Liver (tissue), 9 donors: ENCODE results near the gene CD82. TPM values are rescaled to one million over a fixed set of nuclear protein-coding genes. Genes with fewer than 3 reads are reported as not detected.

Experiments
- DNase-seq: peaks from one replicate; pipeline ENCODE4 v3.0.0-alpha.2; 2017; ENCODE audit warnings: low spot score
- H3K27ac ChIP-seq, 2 donors: one replicate each; pipeline ENCODE4 v1.7.0; 2013; ENCODE audit warnings: inconsistent platforms in 2 of 2, low read length in 2 of 2, control low read depth in 1 of 2, low read depth in 1 of 2, mild to moderate bottlenecking in 1 of 2
- H3K27me3 ChIP-seq, 4 donors: one replicate each; pipeline versions ENCODE4 v1.6.1 to v1.7.0; 2013; ENCODE audit warnings: low read length in 3 of 4, inconsistent platforms in 1 of 4, mild to moderate bottlenecking in 1 of 4, moderate library complexity in 1 of 4; ENCODE audit not compliant: control insufficient read depth in 4 of 4, insufficient read depth in 4 of 4
- H3K36me3 ChIP-seq, 4 donors: one replicate each; pipeline versions ENCODE4 v1.6.1 to v1.7.0; 2013; ENCODE audit warnings: low read length in 3 of 4, mild to moderate bottlenecking in 3 of 4, low read depth in 1 of 4, moderate library complexity in 1 of 4; ENCODE audit not compliant: control insufficient read depth in 4 of 4, insufficient read depth in 3 of 4
- H3K4me1 ChIP-seq, 4 donors: one replicate each; pipeline versions ENCODE4 v1.6.1 to v1.7.0; 2013; ENCODE audit warnings: low read length in 3 of 4, mild to moderate bottlenecking in 3 of 4, moderate library complexity in 1 of 4; ENCODE audit not compliant: control insufficient read depth in 4 of 4, insufficient read depth in 4 of 4
- H3K4me3 ChIP-seq, 3 donors: one replicate each; pipeline versions ENCODE4 v1.6.1 to v1.7.0; 2013; ENCODE audit warnings: low read length in 3 of 3, control low read depth in 1 of 3, low read depth in 1 of 3, mild to moderate bottlenecking in 1 of 3
- H3K9ac ChIP-seq, 2 donors: one replicate each; pipeline ENCODE4 v1.7.0; 2013; ENCODE audit warnings: low read length in 2 of 2, mild to moderate bottlenecking in 2 of 2, moderate library complexity in 2 of 2, control low read depth in 1 of 2, low read depth in 1 of 2
- H3K9me3 ChIP-seq, 4 donors: one replicate each; pipeline versions ENCODE4 v1.6.1 to v1.7.0; 2013; ENCODE audit warnings: low read length in 3 of 4; ENCODE audit not compliant: control insufficient read depth in 4 of 4
- ATF3 ChIP-seq: IDR thresholded peaks from 2 replicates; pipeline ENCODE4 v1.6.1; 2016; ENCODE audit warnings: antibody characterized with exemption
- CTCF ChIP-seq: fragments of 150-350 bp; IDR thresholded peaks from 2 replicates; pipeline ENCODE4 v1.5.1; 2017; ENCODE audit warnings: improper control_type of control experiment, low read depth, low read length; ENCODE audit not compliant: missing input control
- EGR1 ChIP-seq, 2 donors: IDR thresholded peaks; 2 replicates each; pipeline ENCODE4 v1.6.1; 2016 to 2018; ENCODE audit warnings: antibody characterized with exemption in 2 of 2, low read depth in 2 of 2
- FOXA1 ChIP-seq: IDR thresholded peaks from 2 replicates; pipeline ENCODE4 v1.6.1; 2016; ENCODE audit warnings: antibody characterized with exemption
- FOXA2 ChIP-seq: IDR thresholded peaks from 2 replicates; pipeline ENCODE4 v1.6.1; 2016; ENCODE audit warnings: antibody characterized with exemption
- GABPA ChIP-seq, 2 donors: IDR thresholded peaks in 1 of 2; conservative IDR thresholded peaks in 1 of 2; 2 replicates each; pipeline ENCODE4 v1.6.1; 2016; ENCODE audit warnings: antibody characterized with exemption in 2 of 2, mild to moderate bottlenecking in 1 of 2, moderate library complexity in 1 of 2
- HNF4A ChIP-seq, 2 donors: conservative IDR thresholded peaks; 2 replicates each; pipeline ENCODE4 v1.6.1; 2016; ENCODE audit warnings: antibody characterized with exemption in 2 of 2, mild to moderate bottlenecking in 2 of 2
- HNF4G ChIP-seq: IDR thresholded peaks from 2 replicates; pipeline ENCODE4 v1.6.1; 2016; ENCODE audit warnings: antibody characterized with exemption
- JUND ChIP-seq, 2 donors: IDR thresholded peaks; 2 replicates each; pipeline ENCODE4 v1.6.1; 2016; ENCODE audit warnings: antibody characterized with exemption in 2 of 2
- MAX ChIP-seq: IDR thresholded peaks from 2 replicates; pipeline ENCODE4 v1.6.1; 2016; ENCODE audit warnings: antibody characterized with exemption
- NR2F2 ChIP-seq: IDR thresholded peaks from 2 replicates; pipeline ENCODE4 v1.6.1; 2016; ENCODE audit warnings: antibody characterized with exemption
- RAD21 ChIP-seq, 2 donors: IDR thresholded peaks; 2 replicates each; pipeline ENCODE4 v1.6.1; 2016; ENCODE audit warnings: antibody characterized with exemption in 2 of 2, mild to moderate bottlenecking in 2 of 2
- REST ChIP-seq: IDR thresholded peaks from 2 replicates; pipeline ENCODE4 v1.6.1; 2016; ENCODE audit warnings: antibody characterized with exemption, mild to moderate bottlenecking
- RXRA ChIP-seq, 2 donors: IDR thresholded peaks; 2 replicates each; pipeline ENCODE4 v1.6.1; 2017 to 2018; ENCODE audit warnings: antibody characterized with exemption in 2 of 2, mild to moderate bottlenecking in 1 of 2
- SP1 ChIP-seq: IDR thresholded peaks from 2 replicates; pipeline ENCODE4 v1.6.1; 2018; ENCODE audit warnings: antibody characterized with exemption, mild to moderate bottlenecking
- TAF1 ChIP-seq: conservative IDR thresholded peaks from 2 replicates; pipeline ENCODE4 v1.6.1; 2016; ENCODE audit warnings: antibody characterized with exemption, mild to moderate bottlenecking
- YY1 ChIP-seq: IDR thresholded peaks from 2 replicates; pipeline ENCODE4 v1.6.1; 2016; ENCODE audit warnings: antibody characterized with exemption, mild to moderate bottlenecking
- ZBTB33 ChIP-seq: IDR thresholded peaks from 2 replicates; pipeline ENCODE4 v1.6.1; 2016; ENCODE audit warnings: antibody characterized with exemption
- WGBS: extraction: QIAGEN DNeasy Blood & Tissue Kit; methylation state at CpG from one replicate; pipeline ENCODE4 v1.1.7; 2013; 5-methylcytosine and 5-hydroxymethylcytosine counted together
- polyA plus RNA-seq, 2 donors: library from polyadenylated mRNA; stranded (reverse) in 1 of 2; unstranded in 1 of 2; fragments of 200-250 nt in 1 of 2; fragments of >200 nt in 1 of 2; fragmentation: Nextera tagmentation in 1 of 2; extraction: Ambion mirVana in 1 of 2; gene quantifications; one replicate each; pipeline versions ENCODE4 v1.2.1 to v1.2.3, GENCODE V29; 2013 to 2015
- total RNA-seq, 2 donors: library from RNA; depleted of rRNA; stranded (reverse); fragments of >200 nt; gene quantifications; one replicate each; pipeline ENCODE4 v1.2.3, GENCODE V29; 2014
- donor health status: healthy.
- donor health status: healthy.
- donor health status: healthy.
- donor health status: healthy.
- donor health status: healthy.

CD82 gene
- total and polyA plus RNA-seq, 4 donors = 27.4 to 82.6 (median 47.8) TPM

- 61% methylated on average over 15 of the region's 15 CpGs for WGBS
- Histone ChIP-seq H3K4me3 (no peak overlapping the region), H3K9ac (no peak overlapping the region)
Observed at GRCh38 chr11:44568658-44569473, 3.4 kb downstream of the CD82 start.

More at GRCh38 chr11:44568658-44569473, 3.4 kb downstream of the CD82 start:
- Histone ChIP-seq H3K4me1 (peaks cover 10 to 42% (median 21%) of the 10 kb centered on the region in 4 donors), H3K27ac (peak overlapping the region; percentile 29 to 64), H3K9me3 (no peaks in the 10 kb centered on the region), H3K36me3 (no peaks in the 10 kb centered on the region), H3K27me3 (no peaks in the 10 kb centered on the region)
- TF ChIP-seq FOXA2 = no peak
- TF ChIP-seq FOXA1 = no peak
- TF ChIP-seq NR2F2 = peak; percentile 56
- no peak for TF ChIP-seq ZBTB33
- no peak for TF ChIP-seq MAX
- TF ChIP-seq REST = no peak
- no peak for TF ChIP-seq HNF4G
- no peak for TF ChIP-seq SP1
- TF ChIP-seq YY1 = no peak
- TF ChIP-seq RXRA (IDR thresholded peaks at IDR 0.05) = peak in 1 of 2 donors; percentile 14
- no peak for TF ChIP-seq TAF1
- no peak for TF ChIP-seq EGR1 (IDR thresholded peaks at IDR 0.05; ENCODE audit: low read depth in 2 of 2)
- no peak for TF ChIP-seq HNF4A (conservative IDR thresholded peaks at IDR 0.05)
- no peak for TF ChIP-seq ATF3
- TF ChIP-seq GABPA (IDR thresholded peaks at IDR 0.05 in 1 of 2, conservative IDR thresholded peaks at IDR 0.05 in 1 of 2) = no peak
- TF ChIP-seq JUND (IDR thresholded peaks at IDR 0.05) = peak in 1 of 2 donors; percentile 35
- TF ChIP-seq RAD21 (IDR thresholded peaks at IDR 0.05) = no peak
- no peak for TF ChIP-seq CTCF
- DNase-seq = no peak
